Measurements from ENCODE around the gene PXDC1.

The PXDC1 gene

DNA sequence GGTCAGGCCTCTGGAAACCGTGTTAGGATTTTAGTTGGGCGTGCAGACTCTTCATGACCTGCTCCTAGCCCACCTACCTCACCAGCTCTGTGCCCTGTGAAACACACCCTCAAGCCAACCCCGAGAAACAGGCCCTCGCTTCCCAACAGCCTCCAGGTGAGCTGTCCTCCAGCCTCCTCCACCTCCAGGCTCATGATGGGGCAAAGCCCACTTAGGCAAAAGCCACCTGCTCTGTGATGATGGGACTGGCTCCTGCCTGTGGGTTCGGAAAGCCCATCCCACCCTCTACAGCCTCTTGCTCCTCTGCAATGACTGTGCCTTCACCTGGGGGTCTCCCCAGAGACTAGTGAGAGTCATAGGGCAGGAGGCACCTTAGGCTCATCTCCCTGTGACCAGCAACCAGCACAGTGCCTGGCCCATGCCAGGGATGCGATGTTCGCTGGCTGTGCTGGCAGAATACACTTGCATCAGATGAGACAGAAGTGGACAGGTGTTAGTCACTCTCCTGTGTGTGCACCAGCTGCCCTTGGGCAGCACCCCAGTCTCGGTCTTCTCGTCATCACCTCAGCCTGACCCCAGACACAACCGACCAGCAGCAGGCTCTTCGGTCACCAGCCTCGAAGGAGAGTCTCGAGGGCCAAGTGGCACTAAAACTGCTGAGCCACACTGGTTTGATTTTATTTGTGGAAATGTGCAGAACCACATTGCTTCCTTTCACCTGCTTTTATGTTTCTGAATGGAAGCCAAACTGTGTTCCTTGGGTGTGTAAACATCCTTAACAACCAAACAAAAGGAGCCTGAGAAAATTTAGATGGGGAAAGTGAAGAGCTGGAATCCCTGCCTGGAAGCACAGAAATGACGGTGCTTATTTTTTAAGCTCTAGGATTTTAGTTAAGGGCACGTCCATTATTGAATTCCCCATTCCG lies 10.7 kb downstream of the PXDC1 start:
- Histone ChIP-seq H3K4me2 (ENCODE audit: insufficient read depth, low read length, poor library complexity, severe bottlenecking) (no peak overlapping the region), H4K8ac (ENCODE audit: low read depth, low read length) (no peak overlapping the region), H2AFZ (ENCODE audit: low read length) (no peak overlapping the region), H3K4ac (ENCODE audit: low read length) (peak overlapping the region; percentile 24), H3K9ac (ENCODE audit: low read depth, low read length, poor library complexity) (no peak overlapping the region), H3K36me3 (replicated peaks in 1 of 2; ENCODE audit: control insufficient read depth in 2 of 2, insufficient read depth in 2 of 2, low read length in 2 of 2) (peaks cover 0 to 58% of the 10 kb centered on the region in 2 donors), H2BK15ac (ENCODE audit: low read length) (no peak overlapping the region), H2BK5ac (ENCODE audit: low read length) (no peak overlapping the region), H3K27ac (replicated peaks; ENCODE audit: low read length) (no peak overlapping the region), H3K27me3 (ENCODE audit: control insufficient read depth in 3 of 3, insufficient read depth in 3 of 3, low read depth in 1 of 3, low read length in 3 of 3) (peaks cover 0 to 6% (median 0%) of the 10 kb centered on the region in 3 experiments), H3K23ac (ENCODE audit: low read depth, low read length, poor library complexity) (no peak overlapping the region), H3K18ac (ENCODE audit: low read length) (no peak overlapping the region), H3K4me3 (ENCODE audit: low read length in 2 of 2) (peak overlapping the region in 1 of 2 donors; percentile 4), H3K4me1 (ENCODE audit: control insufficient read depth in 2 of 2, insufficient read depth in 1 of 2, low read depth in 1 of 2, low read length in 2 of 2) (peaks cover 0 to 14% of the 10 kb centered on the region in 2 donors), H3K9me3 (replicated peaks in 1 of 2; ENCODE audit: control insufficient read depth in 2 of 2, insufficient read depth in 1 of 2, low read depth in 1 of 2, low read length in 2 of 2) (peaks cover 0 to 2% of the 10 kb centered on the region in 2 donors), H3K14ac (ENCODE audit: low read length) (no peak overlapping the region), H3K79me1 (ENCODE audit: low read depth, low read length) (peaks cover 3% of the 10 kb centered on the region), H4K91ac (ENCODE audit: low read depth, low read length, poor library complexity) (no peak overlapping the region), H2BK120ac (ENCODE audit: low read depth, low read length) (no peak overlapping the region), H2BK12ac (ENCODE audit: low read length) (peak overlapping the region; percentile 14), H2AK5ac (ENCODE audit: low read depth, low read length) (peak overlapping the region; percentile 65)
- WGBS, 2 donors (ENCODE audit: extremely low coverage in 2 of 2, insufficient read length in 2 of 2, insufficient replicate concordance in 1 of 2): no CpG with 5 or more reads among the region's 16 CpGs
- no peak for DNase-seq (ENCODE audit: low spot score)

DNA sequence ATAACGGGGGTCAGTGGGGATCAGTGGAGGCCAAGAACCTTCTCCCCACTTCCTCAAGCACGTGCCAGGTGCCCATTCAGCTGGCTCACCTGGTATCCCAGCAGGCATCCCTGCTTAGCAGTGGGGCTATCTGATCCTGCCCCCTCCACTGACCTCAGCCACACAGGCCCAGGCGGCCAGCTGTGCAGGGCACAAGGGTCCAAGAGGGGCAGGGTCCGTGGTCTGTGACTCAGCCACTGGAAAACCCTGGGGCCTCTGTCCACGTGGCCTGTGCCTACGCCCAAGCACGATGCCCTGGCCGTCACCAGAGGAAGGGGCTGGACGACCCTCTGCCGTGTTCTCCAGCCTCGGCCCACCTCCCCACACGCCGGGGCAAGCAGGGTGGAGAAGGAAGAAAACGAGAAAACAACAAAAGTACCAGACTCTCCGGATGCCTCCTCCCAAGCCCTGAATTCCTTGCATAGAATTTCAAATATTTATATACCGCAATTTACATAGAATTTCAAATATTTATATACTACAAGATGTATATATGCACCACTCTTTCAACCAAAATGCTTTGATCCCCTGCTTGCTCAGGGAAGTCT lies 12.1 kb downstream of the PXDC1 start:
- Histone ChIP-seq H2BK12ac (ENCODE audit: low read length) (no peak overlapping the region), H3K9me3 (replicated peaks in 1 of 2; ENCODE audit: control insufficient read depth in 2 of 2, insufficient read depth in 1 of 2, low read depth in 1 of 2, low read length in 2 of 2) (peaks cover 0 to 14% of the 10 kb centered on the region in 2 donors), H3K23ac (ENCODE audit: low read depth, low read length, poor library complexity) (peak overlapping the region; percentile 78), H3K36me3 (replicated peaks in 1 of 2; ENCODE audit: control insufficient read depth in 2 of 2, insufficient read depth in 2 of 2, low read length in 2 of 2) (peaks cover 0 to 65% of the 10 kb centered on the region in 2 donors), H3K18ac (ENCODE audit: low read length) (no peak overlapping the region), H4K8ac (ENCODE audit: low read depth, low read length) (no peak overlapping the region), H3K27me3 (ENCODE audit: control insufficient read depth in 3 of 3, insufficient read depth in 3 of 3, low read depth in 1 of 3, low read length in 3 of 3) (peaks cover 0 to 6% (median 0%) of the 10 kb centered on the region in 3 experiments), H3K27ac (replicated peaks; ENCODE audit: low read length) (no peak overlapping the region), H2BK5ac (ENCODE audit: low read length) (no peak overlapping the region), H3K4me1 (ENCODE audit: control insufficient read depth in 2 of 2, insufficient read depth in 1 of 2, low read depth in 1 of 2, low read length in 2 of 2) (peaks cover 0 to 14% of the 10 kb centered on the region in 2 donors), H3K4me2 (ENCODE audit: insufficient read depth, low read length, poor library complexity, severe bottlenecking) (no peak overlapping the region), H2BK15ac (ENCODE audit: low read length) (no peak overlapping the region), H3K4ac (ENCODE audit: low read length) (no peak overlapping the region), H2AK5ac (ENCODE audit: low read depth, low read length) (no peak overlapping the region), H3K9ac (ENCODE audit: low read depth, low read length, poor library complexity) (peak overlapping the region; percentile 7), H3K14ac (ENCODE audit: low read length) (no peak overlapping the region), H2BK120ac (ENCODE audit: low read depth, low read length) (no peak overlapping the region), H2AFZ (ENCODE audit: low read length) (no peak overlapping the region), H4K91ac (ENCODE audit: low read depth, low read length, poor library complexity) (no peak overlapping the region), H3K79me1 (ENCODE audit: low read depth, low read length) (peaks cover 3% of the 10 kb centered on the region), H3K4me3 (ENCODE audit: low read length in 2 of 2) (peak overlapping the region in 1 of 2 donors; percentile 19)
- no CpG with 5 or more reads among the region's 16 CpGs for WGBS, 2 donors (ENCODE audit: extremely low coverage in 2 of 2, insufficient read length in 2 of 2, insufficient replicate concordance in 1 of 2)
- no peak for DNase-seq (ENCODE audit: low spot score)

DNA sequence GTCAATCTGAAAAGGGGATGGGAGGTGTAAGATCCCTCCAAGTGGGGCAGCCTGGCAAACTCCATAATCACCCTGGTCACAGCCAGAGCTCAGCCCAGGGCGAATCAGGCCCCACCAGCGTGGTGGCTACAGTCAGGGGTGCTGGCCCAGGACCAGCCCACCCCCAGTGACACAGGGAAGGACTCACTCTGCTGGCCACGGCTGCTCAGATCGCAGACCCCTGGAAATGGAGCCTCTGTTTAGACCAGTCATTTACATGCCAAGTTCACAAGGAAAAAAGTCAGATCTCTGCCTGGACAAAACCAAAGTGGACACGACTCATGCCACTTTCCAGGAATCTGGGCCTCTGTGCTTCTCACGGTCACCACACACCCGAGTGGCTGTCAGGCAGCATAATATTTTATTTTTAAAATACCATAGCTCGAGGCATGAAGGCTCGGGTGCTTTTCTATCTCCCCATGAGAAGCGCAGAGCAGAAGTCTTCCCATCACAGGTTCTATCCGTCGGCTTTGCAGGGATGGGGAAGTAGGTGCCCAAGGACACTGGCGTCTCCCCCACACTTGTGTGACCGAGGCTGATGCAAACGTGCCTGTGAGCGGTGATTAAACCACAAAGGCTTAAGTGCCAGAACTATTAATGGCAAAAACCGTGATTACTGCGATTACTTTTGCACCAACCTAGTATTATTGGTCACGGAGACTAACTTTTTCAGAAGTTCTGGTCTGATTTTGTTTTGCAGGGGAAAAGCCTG lies 13.0 kb downstream of the PXDC1 start:
- no peak overlapping the region for H4K91ac ChIP-seq (ENCODE audit: low read depth, low read length, poor library complexity)
- H2BK12ac ChIP-seq (ENCODE audit: low read length): no peak overlapping the region
- H3K9ac ChIP-seq (ENCODE audit: low read depth, low read length, poor library complexity): peak overlapping the region; percentile 45
- H2BK15ac ChIP-seq (ENCODE audit: low read length): no peak overlapping the region
- peaks cover 3% of the 10 kb centered on the region for H3K79me1 ChIP-seq (ENCODE audit: low read depth, low read length)
- H3K4me2 ChIP-seq (ENCODE audit: insufficient read depth, low read length, poor library complexity, severe bottlenecking): no peak overlapping the region
- no peak overlapping the region for H3K27ac ChIP-seq (replicated peaks; ENCODE audit: low read length)
- whole genome bisulfite sequencing, 2 donors (ENCODE audit: extremely low coverage in 2 of 2, insufficient read length in 2 of 2, insufficient replicate concordance in 1 of 2): no CpG with 5 or more reads among the region's 19 CpGs
- DNase-seq (ENCODE audit: low spot score): no peak
- no peak overlapping the region for H3K23ac ChIP-seq (ENCODE audit: low read depth, low read length, poor library complexity)
- H3K18ac ChIP-seq (ENCODE audit: low read length): no peak overlapping the region
- no peak overlapping the region for H2BK120ac ChIP-seq (ENCODE audit: low read depth, low read length)
- no peak overlapping the region for H3K4me3 ChIP-seq (ENCODE audit: low read length in 2 of 2)
- peaks cover 0 to 14% of the 10 kb centered on the region in 2 donors for H3K9me3 ChIP-seq (replicated peaks in 1 of 2; ENCODE audit: control insufficient read depth in 2 of 2, insufficient read depth in 1 of 2, low read depth in 1 of 2, low read length in 2 of 2)
- peaks cover 0 to 10% of the 10 kb centered on the region in 2 donors for H3K4me1 ChIP-seq (ENCODE audit: control insufficient read depth in 2 of 2, insufficient read depth in 1 of 2, low read depth in 1 of 2, low read length in 2 of 2)
- H2AFZ ChIP-seq (ENCODE audit: low read length): no peak overlapping the region
- H3K14ac ChIP-seq (ENCODE audit: low read length): no peak overlapping the region
- no peak overlapping the region for H2BK5ac ChIP-seq (ENCODE audit: low read length)
- no peak overlapping the region for H2AK5ac ChIP-seq (ENCODE audit: low read depth, low read length)
- H4K8ac ChIP-seq (ENCODE audit: low read depth, low read length): no peak overlapping the region
- H3K36me3 ChIP-seq (replicated peaks in 1 of 2; ENCODE audit: control insufficient read depth in 2 of 2, insufficient read depth in 2 of 2, low read length in 2 of 2): peaks cover 0 to 72% of the 10 kb centered on the region in 2 donors
- H3K27me3 ChIP-seq (ENCODE audit: control insufficient read depth in 3 of 3, insufficient read depth in 3 of 3, low read depth in 1 of 3, low read length in 3 of 3): peaks cover 0 to 6% (median 0%) of the 10 kb centered on the region in 3 experiments
- H3K4ac ChIP-seq (ENCODE audit: low read length): no peak overlapping the region
